Fibroblast of the aortic adventitia (primary cell): ENCODE measurements around the gene PLA2G10. TPM values are rescaled to one million over a fixed set of nuclear protein-coding genes. Genes with fewer than 3 reads are reported as not detected.
"Not testable (repeated sequence)": the region's sequence is repeated elsewhere in the genome, so short reads cannot be mapped to it uniquely, and the experiment has no call there.

Experiments used
- DNase-seq: peaks from one replicate; pipeline ENCODE4 v3.0.0-alpha.2; 2010; ENCODE audit warnings: low read depth
- H3K4me3 ChIP-seq: 2 replicates; pipeline ENCODE4 v1.5.1; 2011; ENCODE audit warnings: low read depth, mild to moderate bottlenecking, control low read depth, low read length, moderate library complexity
- CTCF ChIP-seq: IDR thresholded peaks from 2 replicates; pipeline ENCODE4 v1.5.1; 2011; ENCODE audit warnings: mild to moderate bottlenecking, low read length, control low read depth, inconsistent platforms; ENCODE audit not compliant: insufficient read depth
- total RNA-seq: library from RNA; depleted of rRNA; stranded (reverse); fragments of >200 nt; gene quantifications from 2 replicates; pipeline ENCODE4 v1.2.3, GENCODE V29; 2012; ENCODE audit warnings: low replicate concordance

PLA2G10 gene
- total RNA-seq, 1 donor = not detected

GRCh38 chr16:14641206-14641605 is 52.9 kb downstream of the PLA2G10 start:
- no peak for DNase-seq
- TF ChIP-seq CTCF = no peak

DNA sequence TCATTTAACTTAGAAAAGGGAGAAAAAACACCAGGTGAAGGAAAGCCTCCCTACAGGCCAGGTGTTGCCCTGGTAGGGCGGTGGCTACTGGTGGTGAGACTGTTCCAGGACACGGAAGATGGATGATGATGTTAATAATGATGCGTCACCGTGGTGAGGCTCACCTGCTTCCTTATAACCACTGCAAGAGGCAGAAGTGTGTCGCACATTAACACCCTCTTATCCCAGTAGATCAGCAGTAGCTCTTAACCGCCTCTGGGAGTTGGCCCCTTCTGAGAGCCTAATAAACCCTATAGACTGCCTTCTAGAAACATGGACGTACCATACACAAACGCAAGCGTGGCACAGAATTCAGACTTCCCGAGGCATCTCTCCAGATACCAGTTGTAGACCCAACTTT is 53.6 kb downstream of the PLA2G10 start:
- DNase-seq = no peak

More at GRCh38 chr16:14641206-14641605, 52.9 kb downstream of the PLA2G10 start:
- H3K4me3 ChIP-seq = no peak overlapping the region

GRCh38 chr16:14636951-14637240 is 57.2 kb downstream of the PLA2G10 start:
- not testable (repeated sequence) for DNase-seq

More for the DNA sequence above, 53.6 kb downstream of the PLA2G10 start:
- no peak for TF ChIP-seq CTCF
- H3K4me3 ChIP-seq = no peak overlapping the region

DNA sequence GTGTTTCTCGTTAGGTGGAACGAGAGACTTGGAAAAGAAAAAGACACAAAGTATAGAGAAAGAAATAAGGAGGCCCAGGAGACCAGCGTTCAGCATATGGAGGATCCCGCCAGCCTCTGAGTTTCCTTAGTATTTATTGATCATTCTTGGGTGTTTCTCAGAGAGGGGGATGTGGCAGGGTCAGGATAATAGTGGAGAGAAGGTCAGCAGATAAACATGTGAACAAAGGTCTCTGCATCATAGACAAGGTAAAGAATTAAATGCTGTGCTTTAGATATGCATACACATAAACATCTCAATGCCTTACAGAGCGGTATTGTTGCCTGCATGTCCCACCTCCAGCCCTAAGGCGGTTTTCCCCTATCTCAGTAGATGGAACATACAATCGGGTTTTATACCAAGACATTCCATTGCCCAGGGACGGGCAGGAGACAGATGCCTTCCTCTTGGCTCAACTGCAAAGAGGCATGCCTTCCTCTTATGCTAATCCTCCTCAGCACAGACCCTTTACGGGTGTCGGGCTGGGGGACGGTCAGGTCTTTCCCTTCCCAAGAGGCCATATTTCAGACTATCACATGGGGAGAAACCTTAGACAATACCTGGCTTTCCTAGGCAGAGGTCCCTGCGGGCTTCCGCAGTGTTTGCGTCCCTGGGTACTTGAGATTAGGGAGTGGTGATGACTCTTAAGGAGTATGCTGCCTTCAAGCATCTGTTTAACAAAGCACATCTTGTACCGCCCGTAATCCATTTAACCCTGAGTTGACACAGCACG is 57.7 kb downstream of the PLA2G10 start:
- DNase-seq, H3K4me3 ChIP-seq: not testable (repeated sequence)

More at GRCh38 chr16:14636951-14637240, 57.2 kb downstream of the PLA2G10 start:
- H3K4me3 ChIP-seq = not testable (repeated sequence)

DNA sequence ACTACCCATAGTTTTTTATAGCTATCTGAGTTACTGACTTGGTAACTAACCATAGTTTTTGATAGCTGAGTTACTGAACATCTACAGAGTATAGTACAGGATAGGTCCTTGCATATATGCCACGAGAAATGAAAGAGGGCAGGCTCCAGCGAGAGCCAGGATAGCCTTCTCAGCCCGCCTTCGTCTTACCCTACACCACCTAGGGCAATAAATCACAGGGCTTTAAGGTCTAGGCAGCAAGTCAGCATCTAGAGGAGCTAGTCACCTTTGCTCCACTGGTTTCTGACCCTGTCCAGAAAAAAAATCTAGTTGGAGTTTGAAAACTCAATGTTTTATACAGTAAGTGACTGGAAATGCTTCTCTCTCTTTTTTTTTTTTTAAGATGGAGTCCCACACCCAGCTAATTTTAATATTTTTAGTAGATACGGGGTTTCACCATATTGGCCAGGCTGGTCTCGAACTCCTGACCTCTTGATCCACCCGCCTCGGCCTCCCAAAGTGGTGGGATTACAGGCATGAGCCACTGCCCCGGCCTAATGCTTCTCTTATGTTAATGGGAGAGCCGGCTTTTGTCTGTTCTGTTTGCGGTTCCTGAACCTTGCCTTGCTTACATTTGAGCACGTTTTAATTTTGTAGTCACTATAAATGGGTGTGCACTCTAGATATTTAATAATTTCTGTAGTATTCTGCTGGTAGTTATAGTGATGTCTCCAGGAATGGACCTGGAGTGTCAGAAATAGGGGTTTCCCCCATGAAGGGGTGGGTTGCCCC is 58.5 kb downstream of the PLA2G10 start:
- no peak overlapping the region for H3K4me3 ChIP-seq
- no peak for TF ChIP-seq CTCF
- DNase-seq = no peak

- no peak for TF ChIP-seq CTCF
- DNase-seq = no peak
- H3K4me3 ChIP-seq = peak overlapping the region; percentile 90
Measured at GRCh38 chr16:14634389-14634725, 59.8 kb downstream of the PLA2G10 start.

DNA sequence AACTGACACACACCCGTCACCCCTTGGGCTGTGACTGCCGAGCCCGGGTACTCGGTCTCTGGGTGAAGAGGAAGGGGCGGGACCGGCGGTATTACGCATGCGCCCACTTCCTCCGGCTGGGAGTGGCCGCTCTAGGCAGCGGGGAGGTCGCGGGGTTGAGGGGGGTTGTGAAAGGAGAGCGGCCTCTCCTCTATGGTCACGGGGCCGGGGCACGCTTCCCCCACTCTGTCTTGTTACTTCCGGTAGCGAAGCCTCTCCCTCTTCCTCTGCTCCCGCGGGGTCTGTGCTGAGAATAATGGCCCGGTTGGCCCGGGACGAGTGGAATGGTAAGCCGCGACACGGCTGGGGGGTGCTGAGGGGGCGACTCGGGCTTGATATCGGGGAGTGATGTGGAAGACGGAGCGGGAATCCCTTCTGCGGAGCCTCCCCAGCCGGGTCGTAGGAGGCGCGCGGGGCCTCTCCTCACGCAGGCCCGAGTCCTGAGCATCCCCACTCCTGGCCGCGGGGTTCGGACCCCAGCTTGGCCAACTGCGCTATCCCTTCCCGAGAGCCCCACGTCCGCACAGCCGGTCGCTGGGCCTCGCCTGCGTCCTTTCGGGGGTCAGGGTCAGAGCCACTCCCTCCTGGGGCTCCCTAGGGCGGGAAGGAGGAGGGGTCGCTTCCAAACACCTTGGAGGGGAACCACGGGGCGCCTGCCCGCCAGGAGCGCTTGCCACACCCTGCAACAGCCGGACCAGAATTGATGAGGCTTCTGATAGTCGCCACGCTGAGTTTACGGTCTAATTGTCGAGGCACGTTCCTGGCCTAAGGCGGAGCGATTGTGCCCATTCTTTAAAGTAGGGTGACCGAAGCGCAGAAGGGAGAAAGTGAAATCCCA is 61.2 kb downstream of the PLA2G10 start, which contains the start of gene BFAR:
Gene BFAR, plus strand, starts transcription at position 259 of the 877 bp plus-strand sequence. CDS start 11,396 bp downstream, outside the sequence.
- no peak for TF ChIP-seq CTCF
- DNase-seq = peak; percentile 95

GRCh38 chr16:14630620-14631330 is 63.3 kb downstream of the PLA2G10 start:
- not testable (repeated sequence) for DNase-seq
- H3K4me3 ChIP-seq = peak overlapping the region; percentile 61

More for the DNA sequence above, 61.2 kb downstream of the PLA2G10 start, which contains the start of gene BFAR:
- peak within 1 kb of the TSS; percentile 90 for H3K4me3 ChIP-seq
